GM12878 (cell line): ENCODE results near the gene OR2S2. TPM values are rescaled to one million over a fixed set of nuclear protein-coding genes. Genes with fewer than 3 reads are reported as not detected.

Experiments
- ATAC-seq: fragments of 200-7000 bp; cut with Tn5 transposase; 3 replicates; pipeline ENCODE4 v1.9.1; 2020; ENCODE audit warnings: mild to moderate bottlenecking, moderate library complexity
- BruUV-seq: library from RNA; stranded (reverse); fragments of 400-500 nt; replicated peaks from 2 replicates; lab custom pipeline; 2021; lab: Mats Ljungman, UMichigan
- CTCF ChIA-PET: fragments of 300-600 bp; sonication (Branson Sonifier 250); formaldehyde crosslinking; extraction: SDS; loops from one replicate; lab custom pipeline; 2021; ENCODE audit warnings: inconsistent platforms; lab: Yijun Ruan, JAX
- POLR2A ChIA-PET: fragments of 350-600 bp; formaldehyde crosslinking; extraction: SDS; loops from one replicate; lab custom pipeline; 2021; ENCODE audit warnings: inconsistent platforms; lab: Charles Lee
- RAD21 ChIA-PET: fragments of 300-600 bp; sonication (Branson Sonifier 250); formaldehyde crosslinking; loops from one replicate; lab custom pipeline; 2023; ENCODE audit warnings: antibody characterized with exemption; ENCODE audit not compliant: unreplicated experiment; lab: Charles Lee
- SMC1A ChIA-PET: fragments of 300-600 bp; sonication (Branson Sonifier 250); formaldehyde crosslinking; loops from one replicate; lab custom pipeline; 2023; ENCODE audit not compliant: unreplicated experiment, uncharacterized antibody; lab: Charles Lee
- DNase-seq: peaks from one replicate; pipeline ENCODE4 v3.0.0-alpha.2; 2011; ENCODE audit warnings: low read depth, low spot score
- FAIRE-seq: peaks from 3 replicates; lab custom pipeline; 2011; peaks lifted over from hg19 to GRCh38; lab: Jason Lieb, UNC
- H2AFZ ChIP-seq: 2 replicates; pipeline ENCODE4 v1.6.0; 2011; ENCODE audit warnings: low read depth, low read length, control low read depth; ENCODE audit not compliant: control insufficient read depth
- H3K27ac ChIP-seq: 2 replicates; pipeline ENCODE4 v1.5.1; 2011; ENCODE audit warnings: control low read depth; ENCODE audit not compliant: control insufficient read depth, insufficient read depth
- H3K27me3 ChIP-seq, 2 experiments: replicated peaks in 1 of 2; 2 replicates each; pipeline versions ENCODE4 v1.6.0 to v1.6.1; 2011; ENCODE audit warnings: low read length in 1 of 2; ENCODE audit not compliant: control insufficient read depth in 2 of 2, insufficient read depth in 2 of 2
- H3K36me3 ChIP-seq, 2 experiments: 2 replicates each; pipeline ENCODE4 v1.5.1; 2011; ENCODE audit warnings: low read length in 1 of 2; ENCODE audit not compliant: control insufficient read depth in 2 of 2, insufficient read depth in 2 of 2
- H3K4me1 ChIP-seq: 2 replicates; pipeline ENCODE4 v1.6.1; 2011; ENCODE audit warnings: mild to moderate bottlenecking, low read length, moderate library complexity, mixed read lengths; ENCODE audit not compliant: control insufficient read depth, insufficient read depth
- H3K4me2 ChIP-seq: 2 replicates; pipeline ENCODE4 v1.6.0; 2011; ENCODE audit warnings: control low read depth; ENCODE audit not compliant: control insufficient read depth, insufficient read depth
- H3K4me3 ChIP-seq: fragments of 200-600 bp; sonication (generic); 2 replicates; pipeline ENCODE4 v1.5.1; 2016
- H3K79me2 ChIP-seq: 2 replicates; pipeline ENCODE4 v1.6.0; 2011; ENCODE audit warnings: low read length; ENCODE audit not compliant: control insufficient read depth, insufficient read depth
- H3K9ac ChIP-seq: 2 replicates; pipeline ENCODE4 v1.8.0; 2011; ENCODE audit warnings: low read length, control low read depth, mixed read lengths; ENCODE audit not compliant: control insufficient read depth, insufficient read depth
- H3K9me3 ChIP-seq: replicated peaks from 3 replicates; pipeline ENCODE4 v1.5.1; 2011; ENCODE audit warnings: mild to moderate bottlenecking, low read length; ENCODE audit not compliant: control insufficient read depth, insufficient read depth
- H4K20me1 ChIP-seq: 2 replicates; pipeline ENCODE4 v1.6.0; 2011; ENCODE audit not compliant: control insufficient read depth, insufficient read depth
- EGR1 ChIP-seq, 2 experiments: IDR thresholded peaks; 1 replicate in 1 of 2; 2 replicates in 1 of 2; pipeline ENCODE4 v1.6.1; 2011 to 2012; ENCODE audit warnings: low read depth in 2 of 2, low read length in 2 of 2, borderline replicate concordance in 1 of 2, mild to moderate bottlenecking in 1 of 2, moderate library complexity in 1 of 2
- KDM1A ChIP-seq: fragments of 200-600 bp; sonication (generic); IDR thresholded peaks from 2 replicates; pipeline ENCODE4 v1.6.1; 2016; ENCODE audit warnings: borderline replicate concordance
- MYB ChIP-seq: fragments of 150-350 bp; IDR thresholded peaks from 2 replicates; pipeline ENCODE4 v1.6.1; 2014; ENCODE audit warnings: mild to moderate bottlenecking, low read depth, low read length, borderline replicate concordance
- NBN ChIP-seq: fragments of 450-650 bp; IDR thresholded peaks from 2 replicates; pipeline ENCODE4 v1.6.1; 2016
- NR2F1 ChIP-seq: fragments of 450-650 bp; conservative IDR thresholded peaks from 2 replicates; pipeline ENCODE4 v1.6.1; 2017; ENCODE audit warnings: mild to moderate bottlenecking
- POU2F2 ChIP-seq: IDR thresholded peaks from 3 replicates; pipeline ENCODE4 v1.6.1; 2011; ENCODE audit warnings: low read depth, mild to moderate bottlenecking, low read length, borderline replicate concordance
- SKIL ChIP-seq: fragments of 450-650 bp; IDR thresholded peaks from 2 replicates; pipeline ENCODE4 v1.6.1; 2017; ENCODE audit warnings: mild to moderate bottlenecking, low read depth, inconsistent platforms; ENCODE audit not compliant: poor library complexity, severe bottlenecking
- SP1 ChIP-seq: IDR thresholded peaks from one replicate; pipeline ENCODE4 v1.6.1; 2011; ENCODE audit warnings: low read depth, low read length
- TBL1XR1 ChIP-seq: IDR thresholded peaks from 2 replicates; pipeline ENCODE4 v1.6.1; 2012; ENCODE audit warnings: low read depth, low read length, improper control_type of control experiment
- YY1 ChIP-seq: IDR thresholded peaks from 2 replicates; pipeline ENCODE4 v1.6.1; 2011; ENCODE audit warnings: low read depth, mild to moderate bottlenecking, low read length
- WGBS: methylation state at CpG from one replicate; pipeline ENCODE4 v1.1.6; 2016; ENCODE audit warnings: low lambda C conversion rate; ENCODE audit not compliant: insufficient replicate concordance, insufficient coverage; ENCODE audit errors: missing lambda C conversion rate; 5-methylcytosine and 5-hydroxymethylcytosine counted together
- in situ Hi-C: fragments of 300-500 bp; cut with MboI; formaldehyde crosslinking; loops from 9 replicates; pipeline ENCODE4 v1.14.3; 2018; ENCODE audit warnings: mixed read lengths
- intact Hi-C: fragments of 100-400 bp; cut with micrococcal nuclease; formaldehyde crosslinking; loops from one replicate; pipeline ENCODE4 v1.14.2; 2022; ENCODE audit not compliant: unreplicated experiment
- polyA plus RNA-seq, 11 experiments: library from polyadenylated mRNA; depleted of rRNA in 4 of 11; unstranded in 6 of 11; stranded (reverse) in 5 of 11; fragments of >200 nt; fragmentation: Nextera tagmentation in 4 of 11; fragmentation: Illumina TruSeq in 1 of 11; extraction: Ambion mirVana in 4 of 11; extraction: Trizol in 1 of 11; gene quantifications; 1 replicate in 1 of 11; 2 replicates in 10 of 11; pipeline versions ENCODE4 v1.2.1 to v1.2.3, GENCODE V29; 2011 to 2016; ENCODE audit warnings: inconsistent platforms in 2 of 11, missing spikeins in 2 of 11, low read depth in 1 of 11
- total RNA-seq, 4 experiments: library from RNA; depleted of rRNA in 3 of 4; stranded (reverse); fragments of >200 nt in 3 of 4; fragmentation: Illumina TruSeq in 1 of 4; extraction: Trizol in 1 of 4; gene quantifications; 2 replicates each; pipeline versions ENCODE4 v1.2.1 to v1.2.3, GENCODE V29; 2013 to 2021

OR2S2 gene
- total and polyA plus RNA-seq, 10 of the 15 experiments (the other 5 are each of a cell fraction or from before 2014, with no cell fraction given): not detected

- no peaks in the 10 kb centered on the region for H3K36me3 ChIP-seq
- CTCF ChIA-PET: interaction anchor here (1.1 to 1.7 kb wide), 3 partner anchors 20 to 26 kb away, joined by 4 to 7 read pairs (median 4); no protein-coding TSS in a partner anchor
- H3K27ac ChIP-seq: no peak overlapping the region
- TF ChIP-seq MYB: no peak
- TF ChIP-seq KDM1A: no peak
- no peak for TF ChIP-seq NBN
- TF ChIP-seq NR2F1: no peak
- no peak for TF ChIP-seq YY1
- no peak for TF ChIP-seq EGR1 (IDR thresholded peaks at IDR 0.05; ENCODE audit: borderline replicate concordance in 1 of 2, low read depth in 2 of 2, low read length in 2 of 2)
- TF ChIP-seq SKIL: no peak
- TF ChIP-seq SP1: no peak
- TF ChIP-seq TBL1XR1: no peak
- no peak for TF ChIP-seq POU2F2
- ATAC-seq (no peak), DNase-seq (no peak), FAIRE-seq (peak; percentile 13)
- no peaks in the 10 kb centered on the region for H3K4me1 ChIP-seq
- H3K27me3 ChIP-seq: no peaks in the 10 kb centered on the region; a peak in 2 of 4 replicates
- no peak overlapping the region for H2AFZ ChIP-seq
- SMC1A ChIA-PET: interaction anchor here (0.7 kb wide), 1 partner anchor 35 kb away, joined by 3 read pairs; no protein-coding TSS in a partner anchor
- intact Hi-C loops: no loop called here
- no peaks in the 10 kb centered on the region for H3K79me2 ChIP-seq
- no peak overlapping the region for H3K9ac ChIP-seq
- H3K4me3 ChIP-seq: no peak overlapping the region
- in situ Hi-C loops: no loop called here
- BruUV-seq: no TSS peak
- H3K4me2 ChIP-seq: no peak overlapping the region
- POLR2A ChIA-PET: no interaction called here
- H4K20me1 ChIP-seq: no peaks in the 10 kb centered on the region
- RAD21 ChIA-PET: no interaction called here
- WGBS: 55% methylated on average over 9 of the region's 9 CpGs
- no peaks in the 10 kb centered on the region for H3K9me3 ChIP-seq
Observed at GRCh38 chr9:35923927-35924763, 33.8 kb downstream of the OR2S2 start.
